ENCODE data around the gene NT5DC3. TPM values are rescaled to one million over a fixed set of nuclear protein-coding genes. Genes with fewer than 3 reads are reported as not detected.

NT5DC3 gene
- total and polyA plus RNA-seq, 9 of the 15 experiments (the other 6 are each of a cell fraction or from before 2014, with no cell fraction given) = 6.3 to 33.5 (median 24.5) TPM

GRCh38 chr12:103791350-103791920 is 49.6 kb downstream of the NT5DC3 start:
- ATAC-seq (no peak; the same call in 2 of the 3 replicates), DNase-seq (ENCODE audit: extremely low read depth in 1 of 4, low spot score in 3 of 4) (no peak), FAIRE-seq (no peak)
- no peak overlapping the region for H2AFZ ChIP-seq (ENCODE audit: low read depth, low read length)
- no peak overlapping the region for H3K4me3 ChIP-seq
- in situ Hi-C loops (cut with MboI) (no loop called here), intact Hi-C loops (cut with micrococcal nuclease) (no loop called here)
- ChIA-PET CTCF (ENCODE audit: low intra/inter-chr PET ratio) (no interaction called here), POLR2A (interaction anchor here (1.1 to 2.3 kb wide), 2 partner anchors 9 to 11 kb away, joined by 4 to 12 read pairs; no protein-coding TSS in a partner anchor)
- no peak for TF ChIP-seq ZNF512 (tag; IDR thresholded peaks at IDR 0.05)
- TF ChIP-seq ZNF589 (CRISPR knock-in tag; IDR thresholded peaks at IDR 0.05; ENCODE audit: low read depth) = no peak
- peak; percentile 90 for TF ChIP-seq NFIC (IDR thresholded peaks at IDR 0.05)
- no peak for TF ChIP-seq E2F3 (CRISPR knock-in tag; IDR thresholded peaks at IDR 0.05)
- no peak for TF ChIP-seq RBBP5 (IDR thresholded peaks at IDR 0.05; ENCODE audit: borderline replicate concordance, insufficient read depth, low read length, poor library complexity, severe bottlenecking)
- no peak for TF ChIP-seq POLR2B (IDR thresholded peaks at IDR 0.05; ENCODE audit: low read depth, partially characterized antibody)
- H3K9me3 ChIP-seq (replicated peaks; ENCODE audit: control insufficient read depth, insufficient read depth, low read depth, low read length) = no peaks in the 10 kb centered on the region
- no peak overlapping the region for H3K9ac ChIP-seq (ENCODE audit: insufficient read depth in 1 of 2, low read depth in 2 of 2, low read length in 2 of 2)
- peaks cover 76% of the 10 kb centered on the region for H3K36me3 ChIP-seq (ENCODE audit: control insufficient read depth, insufficient read depth, low read length)
- no peaks in the 10 kb centered on the region for H4K20me1 ChIP-seq (replicated peaks; ENCODE audit: control insufficient read depth, insufficient read depth, low read length)
- no peak overlapping the region for H3K27ac ChIP-seq (ENCODE audit: extremely low read depth, low read depth, low read length)
- H3K27me3 ChIP-seq (ENCODE audit: control insufficient read depth in 2 of 2, insufficient read depth in 2 of 2, low read length in 2 of 2) = no peaks in the 10 kb centered on the region
- 94% methylated on average over 6 of the region's 10 CpGs for WGBS (ENCODE audit: insufficient coverage, low coverage, missing lambda C conversion rate)
- no TSS peak for BruUV-seq (replicated peaks)
- H3K79me2 ChIP-seq (ENCODE audit: control insufficient read depth, insufficient read depth, low read length) = no peaks in the 10 kb centered on the region
- H3K4me2 ChIP-seq (ENCODE audit: insufficient read depth, low read length) = no peak overlapping the region
- H3K4me1 ChIP-seq (replicated peaks in 1 of 2; ENCODE audit: control insufficient read depth in 2 of 2, insufficient read depth in 2 of 2, low read length in 2 of 2) = no peaks in the 10 kb centered on the region
- H3K9me1 ChIP-seq (ENCODE audit: control insufficient read depth, insufficient read depth, low read length) = no peaks in the 10 kb centered on the region
